Trophoblast cell (in vitro differentiated cells and primary cell): ENCODE results near the gene BAZ2A.
"Not testable (repeated sequence)": the region's sequence is repeated elsewhere in the genome, so short reads cannot be mapped to it uniquely, and the experiment has no call there.

Experiments used
- DNase-seq, 2 donors: peaks; one replicate each; pipeline ENCODE4 v3.0.0-alpha.2; 2016
- H2AFZ ChIP-seq: 2 replicates; pipeline ENCODE4 v1.6.1; 2013; ENCODE audit warnings: low read length, moderate library complexity, mild to moderate bottlenecking; ENCODE audit not compliant: insufficient read depth, poor library complexity
- H2AK5ac ChIP-seq: 2 replicates; pipeline ENCODE4 v1.6.1; 2013; ENCODE audit warnings: mild to moderate bottlenecking, low read length
- H2BK120ac ChIP-seq: 2 replicates; pipeline ENCODE4 v1.6.1; 2013; ENCODE audit warnings: low read length, mild to moderate bottlenecking, moderate library complexity; ENCODE audit not compliant: insufficient read depth, poor library complexity
- H2BK12ac ChIP-seq: 2 replicates; pipeline ENCODE4 v1.6.1; 2013; ENCODE audit warnings: mild to moderate bottlenecking, low read length, moderate library complexity
- H2BK5ac ChIP-seq: 2 replicates; pipeline ENCODE4 v1.6.1; 2013; ENCODE audit warnings: low read length, low read depth, moderate library complexity, mild to moderate bottlenecking; ENCODE audit not compliant: poor library complexity
- H3K14ac ChIP-seq: 2 replicates; pipeline ENCODE4 v1.6.1; 2013; ENCODE audit warnings: mild to moderate bottlenecking, low read length
- H3K18ac ChIP-seq: 2 replicates; pipeline ENCODE4 v1.6.1; 2013; ENCODE audit warnings: mild to moderate bottlenecking, low read length
- H3K23ac ChIP-seq: 2 replicates; pipeline ENCODE4 v1.6.1; 2013; ENCODE audit warnings: low read length
- H3K27ac ChIP-seq: 2 replicates; pipeline ENCODE4 v1.5.1; 2013; ENCODE audit warnings: low read depth, mild to moderate bottlenecking, inconsistent platforms, low read length, moderate library complexity
- H3K27me3 ChIP-seq: 2 replicates; pipeline ENCODE4 v1.6.1; 2013; ENCODE audit warnings: inconsistent platforms, mild to moderate bottlenecking, low read length, moderate library complexity; ENCODE audit not compliant: insufficient read depth
- H3K36me3 ChIP-seq, 2 experiments: 1 replicate in 1 of 2; 2 replicates in 1 of 2; pipeline ENCODE4 v1.6.1; 2013; ENCODE audit warnings: low read length in 2 of 2, mild to moderate bottlenecking in 2 of 2, moderate library complexity in 1 of 2; ENCODE audit not compliant: insufficient read depth in 2 of 2, control insufficient read depth in 1 of 2
- H3K4ac ChIP-seq: 2 replicates; pipeline ENCODE4 v1.6.1; 2013; ENCODE audit warnings: low read depth, mild to moderate bottlenecking, low read length, moderate library complexity
- H3K4me1 ChIP-seq, 2 experiments: 1 replicate in 1 of 2; 2 replicates in 1 of 2; pipeline ENCODE4 v1.6.1; 2013; ENCODE audit warnings: low read length in 2 of 2, mild to moderate bottlenecking in 2 of 2, moderate library complexity in 1 of 2; ENCODE audit not compliant: insufficient read depth in 2 of 2, control insufficient read depth in 1 of 2
- H3K4me2 ChIP-seq: 2 replicates; pipeline ENCODE4 v1.6.1; 2013; ENCODE audit warnings: inconsistent platforms, mild to moderate bottlenecking, low read length, moderate library complexity
- H3K4me3 ChIP-seq: 2 replicates; pipeline ENCODE4 v1.5.1; 2013; ENCODE audit warnings: mild to moderate bottlenecking, low read depth, low read length, inconsistent platforms
- H3K79me1 ChIP-seq: one replicate; pipeline ENCODE4 v1.6.1; 2013; ENCODE audit warnings: low read length
- H3K79me2 ChIP-seq: 2 replicates; pipeline ENCODE4 v1.6.1; 2013; ENCODE audit warnings: low read length, mild to moderate bottlenecking; ENCODE audit not compliant: control insufficient read depth, insufficient read depth, poor library complexity
- H3K9ac ChIP-seq: 2 replicates; pipeline ENCODE4 v1.6.1; 2013; ENCODE audit warnings: mild to moderate bottlenecking, low read length
- H3K9me3 ChIP-seq: 2 replicates; pipeline ENCODE4 v1.6.1; 2013; ENCODE audit warnings: low read depth, mild to moderate bottlenecking, control low read depth, inconsistent platforms, low read length; ENCODE audit not compliant: insufficient read depth
- H4K12ac ChIP-seq: 2 replicates; pipeline ENCODE4 v1.6.1; 2013; ENCODE audit warnings: low read depth, mild to moderate bottlenecking, low read length, moderate library complexity
- H4K8ac ChIP-seq: 2 replicates; pipeline ENCODE4 v1.6.1; 2013; ENCODE audit warnings: low read depth, mild to moderate bottlenecking, low read length, moderate library complexity
- H4K91ac ChIP-seq: one replicate; pipeline ENCODE4 v1.6.1; 2013; ENCODE audit warnings: low read depth, mild to moderate bottlenecking, low read length, moderate library complexity
- WGBS: extraction: QIAGEN DNeasy Blood & Tissue Kit; methylation state at CpG from one replicate; pipeline ENCODE4 v1.1.7; 2013; ENCODE audit warnings: missing lambda C conversion rate; ENCODE audit not compliant: insufficient read length, insufficient coverage; ENCODE audit errors: extremely low coverage; 5-methylcytosine and 5-hydroxymethylcytosine counted together

Gene BAZ2A

DNA sequence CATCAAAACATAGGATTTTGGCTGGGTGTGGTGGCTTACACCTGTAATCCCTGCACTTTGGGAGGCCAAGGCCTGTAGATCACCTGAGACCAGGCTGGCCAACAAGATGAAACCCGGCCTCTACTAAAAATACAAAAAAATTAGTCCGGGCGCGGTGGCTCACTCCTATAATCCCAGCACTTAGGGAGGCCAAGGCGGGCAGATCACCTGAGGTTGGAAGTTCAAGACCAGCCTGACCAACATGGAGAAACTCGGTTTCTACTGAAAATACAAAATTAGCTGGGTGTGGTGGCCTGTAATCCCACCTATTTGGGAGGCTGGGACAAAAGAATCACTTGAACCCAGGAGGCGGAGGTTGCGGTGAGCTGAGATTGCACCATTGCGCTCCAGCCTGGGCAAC is 17.9 kb upstream of the BAZ2A start:
- H3K27me3 ChIP-seq, H2AK5ac ChIP-seq, H3K9ac ChIP-seq, H2BK5ac ChIP-seq, H2AFZ ChIP-seq, H3K23ac ChIP-seq, H3K79me1 ChIP-seq, H3K4me1 ChIP-seq, H3K14ac ChIP-seq, DNase-seq, H3K18ac ChIP-seq, H3K36me3 ChIP-seq, H3K4me3 ChIP-seq, H4K91ac ChIP-seq, H2BK12ac ChIP-seq, H3K4me2 ChIP-seq, H4K8ac ChIP-seq, H4K12ac ChIP-seq, H3K9me3 ChIP-seq, H3K4ac ChIP-seq, H3K27ac ChIP-seq, H2BK120ac ChIP-seq: not testable (repeated sequence)
- no CpG with 5 or more reads among the region's 9 CpGs for WGBS
- peaks cover 14% of the 10 kb centered on the region for H3K79me2 ChIP-seq

- DNase-seq: peak; percentile 97 to 99
- peaks cover 8% of the 10 kb centered on the region for H3K79me1 ChIP-seq
- peak within 1 kb of the TSS; percentile 67 for H2AK5ac ChIP-seq
- no peak within 1 kb of the TSS for H3K23ac ChIP-seq
- H3K79me2 ChIP-seq: peaks cover 14% of the 10 kb centered on the region
- peak within 1 kb of the TSS; percentile 65 for H3K27ac ChIP-seq
- H2AFZ ChIP-seq: peak within 1 kb of the TSS; percentile 82
- peaks cover 2 to 5% of the 10 kb centered on the region in 2 experiments for H3K4me1 ChIP-seq
- peak within 1 kb of the TSS; percentile 77 for H3K18ac ChIP-seq
- peak within 1 kb of the TSS; percentile 70 for H2BK120ac ChIP-seq
- peak within 1 kb of the TSS; percentile 37 for H2BK5ac ChIP-seq
- peak within 1 kb of the TSS; percentile 95 for H3K4me3 ChIP-seq
- peak within 1 kb of the TSS; percentile 98 for H3K4me2 ChIP-seq
- peak within 1 kb of the TSS; percentile 92 for H4K8ac ChIP-seq
- no peak within 1 kb of the TSS for H2BK12ac ChIP-seq
- H3K9ac ChIP-seq: peak within 1 kb of the TSS; percentile 92
- peak within 1 kb of the TSS; percentile 95 for H4K12ac ChIP-seq
- H3K14ac ChIP-seq: peak within 1 kb of the TSS; percentile 92
- peaks cover 1% of the 10 kb centered on the region for H3K9me3 ChIP-seq
- H3K4ac ChIP-seq: peak within 1 kb of the TSS; percentile 99
- peaks cover 17 to 26% of the 10 kb centered on the region in 2 experiments for H3K36me3 ChIP-seq
- H4K91ac ChIP-seq: peak within 1 kb of the TSS; percentile 89
- no peaks in the 10 kb centered on the region for H3K27me3 ChIP-seq
- no CpG with 5 or more reads among the region's 39 CpGs for whole genome bisulfite sequencing
These were observed 15.8 kb upstream of the BAZ2A start, which contains the start of gene ATP5F1B for GRCh38 chr12:56645717-56646446. Gene ATP5F1B, minus strand, starts transcription at chr12:56645984. Its CDS starts 21 bp downstream, at chr12:56645963.

- peak overlapping the region; percentile 99 for H3K4ac ChIP-seq
- H3K27ac ChIP-seq: peak overlapping the region; percentile 29
- peak overlapping the region; percentile 67 for H2AK5ac ChIP-seq
- peaks cover 1% of the 10 kb centered on the region for H3K9me3 ChIP-seq
- peak overlapping the region; percentile 95 for H4K12ac ChIP-seq
- H3K14ac ChIP-seq: peak overlapping the region; percentile 92
- peaks cover 22 to 31% of the 10 kb centered on the region in 2 experiments for H3K36me3 ChIP-seq
- DNase-seq: peak in 1 of 2 donors; percentile 21
- no peak overlapping the region for H2BK12ac ChIP-seq
- peaks cover 8% of the 10 kb centered on the region for H3K79me1 ChIP-seq
- peak overlapping the region; percentile 95 for H3K4me3 ChIP-seq
- peak overlapping the region; percentile 77 for H3K18ac ChIP-seq
- no peak overlapping the region for H3K23ac ChIP-seq
- peak overlapping the region; percentile 98 for H3K4me2 ChIP-seq
- peaks cover 14% of the 10 kb centered on the region for H3K79me2 ChIP-seq
- peak overlapping the region; percentile 50 for H2AFZ ChIP-seq
- peak overlapping the region; percentile 89 for H4K91ac ChIP-seq
- peak overlapping the region; percentile 37 for H2BK5ac ChIP-seq
- H2BK120ac ChIP-seq: peak overlapping the region; percentile 70
- H3K27me3 ChIP-seq: no peaks in the 10 kb centered on the region
- H3K4me1 ChIP-seq: peaks cover 2 to 5% of the 10 kb centered on the region in 2 experiments
- no CpG with 5 or more reads among the region's 29 CpGs for WGBS
- H3K9ac ChIP-seq: peak overlapping the region; percentile 92
- peak overlapping the region; percentile 89 for H4K8ac ChIP-seq
These were observed 15.1 kb upstream of the BAZ2A start for GRCh38 chr12:56645201-56645716.

GRCh38 chr12:56644654-56645053 is 14.5 kb upstream of the BAZ2A start:
- H3K9me3 ChIP-seq: peaks cover 1% of the 10 kb centered on the region
- H3K4me1 ChIP-seq: peaks cover 2 to 5% of the 10 kb centered on the region in 2 experiments
- no CpG with 5 or more reads among the region's 4 CpGs for WGBS

More at GRCh38 chr12:56644654-56645053, 14.5 kb upstream of the BAZ2A start:
- Histone ChIP-seq H4K91ac (no peak overlapping the region), H3K36me3 (peaks cover 28 to 36% of the 10 kb centered on the region in 2 experiments), H2BK120ac (no peak overlapping the region), H2AK5ac (no peak overlapping the region), H3K79me1 (peaks cover 8% of the 10 kb centered on the region), H3K23ac (no peak overlapping the region), H3K4me2 (peak overlapping the region; percentile 98), H3K27ac (no peak overlapping the region), H4K8ac (no peak overlapping the region), H3K4ac (peak overlapping the region; percentile 99), H2BK12ac (no peak overlapping the region), H2BK5ac (no peak overlapping the region), H2AFZ (no peak overlapping the region), H3K79me2 (peaks cover 14% of the 10 kb centered on the region), H3K9ac (peak overlapping the region; percentile 92), H4K12ac (no peak overlapping the region), H3K27me3 (no peaks in the 10 kb centered on the region), H3K14ac (no peak overlapping the region), H3K18ac (no peak overlapping the region), H3K4me3 (peak overlapping the region; percentile 95)
- DNase-seq: no peak
